ENCODE results near the gene NELL1.

NELL1 gene

DNA sequence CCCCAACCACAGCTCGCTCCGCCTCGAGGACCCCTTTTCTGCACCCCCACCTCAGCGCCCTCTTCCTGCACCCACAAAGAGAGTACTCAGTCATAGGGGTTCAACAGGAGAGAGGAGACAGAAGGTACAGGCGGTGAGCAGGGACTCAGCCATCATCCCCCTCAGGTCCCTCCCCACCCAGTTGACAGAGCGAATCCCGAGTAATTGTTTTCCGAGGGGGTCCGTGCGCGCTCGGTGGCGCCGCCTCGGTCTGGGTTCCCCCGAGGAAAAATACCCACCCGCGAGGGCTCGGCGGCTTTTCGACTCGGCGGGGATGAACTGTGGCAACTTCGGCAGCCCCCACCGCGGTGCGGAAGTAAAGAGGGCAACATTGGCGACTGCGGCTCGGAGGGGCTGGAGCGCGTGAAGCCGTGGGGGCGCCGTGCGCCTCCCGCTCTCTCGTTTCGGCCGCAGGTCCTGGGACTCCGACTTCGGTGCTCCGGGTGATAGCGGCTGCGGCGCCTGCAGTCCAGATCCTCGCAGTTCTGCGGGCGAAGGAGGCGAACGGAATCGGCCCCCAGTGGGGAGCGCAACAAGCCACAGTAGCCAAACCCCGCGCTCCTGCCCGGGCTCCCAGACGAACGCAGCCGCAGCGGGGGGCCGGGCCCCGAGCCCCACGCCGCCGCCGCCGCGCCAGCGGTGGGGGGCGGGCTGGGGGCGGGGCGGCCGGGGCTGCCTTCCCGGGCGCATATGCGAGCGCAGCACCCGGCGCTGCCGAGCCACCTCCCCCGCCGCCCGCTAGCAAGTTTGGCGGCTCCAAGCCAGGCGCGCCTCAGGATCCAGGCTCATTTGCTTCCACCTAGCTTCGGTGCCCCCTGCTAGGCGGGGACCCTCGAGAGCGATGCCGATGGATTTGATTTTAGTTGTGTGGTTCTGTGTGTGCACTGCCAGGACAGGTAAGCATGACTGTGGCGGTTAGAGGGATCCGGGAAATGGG lies at the start of gene NELL1:
TSS of gene NELL1 (plus strand) at position 743 of the 976 bp plus-strand sequence.
- DNase-seq = no peak

DNA sequence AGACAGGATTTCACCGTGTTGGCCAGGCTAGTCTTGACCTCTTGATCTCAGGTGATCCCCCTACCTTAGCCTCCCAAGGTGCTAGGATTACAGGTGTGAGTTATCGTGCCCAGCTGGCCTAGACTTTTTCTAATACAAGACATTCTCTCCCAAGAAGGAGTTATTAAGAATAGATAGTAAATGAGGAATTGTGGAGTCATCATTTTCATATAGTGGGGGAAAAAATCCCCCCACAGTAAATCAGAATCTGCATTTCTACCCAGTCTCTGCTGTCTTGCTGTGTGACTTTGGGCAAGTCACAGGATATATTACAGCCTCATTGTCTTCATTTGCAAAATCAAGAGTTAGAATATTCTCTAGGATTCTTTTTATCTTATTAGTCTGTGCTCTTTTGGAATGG lies 48.4 kb upstream of the NELL1 start:
- DNase-seq = no peak

DNA sequence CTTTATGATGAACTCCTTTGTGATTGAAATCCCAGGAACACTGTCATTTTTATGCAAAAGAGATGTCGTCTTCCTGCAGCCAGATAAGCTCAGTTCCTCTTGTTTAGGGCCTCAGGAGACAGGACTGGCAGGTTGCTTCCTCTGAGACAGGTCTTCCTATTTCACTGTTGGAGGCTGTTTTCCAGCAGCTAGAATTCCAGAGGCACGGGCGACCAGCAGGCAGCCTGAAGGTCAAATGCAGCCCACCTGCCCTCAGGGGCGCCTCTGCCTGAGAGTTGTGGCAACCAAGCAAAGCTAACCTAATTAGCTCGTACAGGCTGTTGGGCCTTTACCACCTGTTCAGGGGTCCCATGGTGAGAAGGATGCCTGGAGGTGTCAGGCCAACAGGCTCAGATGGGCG lies 47.7 kb upstream of the NELL1 start:
- no peak for DNase-seq

DNA sequence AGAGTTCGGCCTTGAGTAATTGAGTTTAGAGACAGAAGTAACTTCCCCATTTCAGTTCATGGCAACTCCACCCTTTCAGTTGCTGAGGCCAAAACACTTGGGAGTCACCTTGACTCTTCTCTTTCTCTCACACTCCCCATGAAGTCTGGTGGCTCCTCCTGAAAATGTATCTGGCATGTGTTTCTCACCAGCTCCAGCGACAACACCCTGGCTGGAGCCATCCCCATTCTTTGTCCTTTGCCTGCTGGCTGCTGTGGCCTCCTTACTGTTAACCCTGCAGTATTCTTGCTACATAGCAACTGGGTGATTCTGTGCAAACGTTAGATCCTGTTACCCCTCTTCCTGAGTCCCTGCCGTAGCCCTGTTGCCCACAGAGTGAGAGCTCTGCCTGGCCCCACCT lies 46.1 kb upstream of the NELL1 start:
- DNase-seq = no peak

DNA sequence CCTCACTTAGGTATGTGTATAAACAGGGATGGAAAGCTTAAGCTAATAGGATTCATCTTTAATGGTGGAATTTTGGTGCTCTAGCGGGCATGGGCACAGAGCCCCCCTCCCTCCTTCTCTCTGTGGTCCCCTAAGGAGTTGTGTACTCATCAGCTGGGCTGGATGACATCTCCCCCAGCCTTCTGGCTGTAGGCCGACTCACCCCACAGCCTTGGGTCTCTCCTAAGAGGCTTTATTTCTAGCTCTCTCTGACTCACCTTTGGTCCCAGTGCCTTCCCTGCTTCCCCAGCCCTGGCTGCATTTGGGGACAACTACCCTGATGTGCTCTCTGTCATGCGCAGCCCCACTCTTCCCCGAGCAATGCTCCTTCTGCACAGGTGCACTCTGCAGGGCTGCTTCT lies 43.1 kb upstream of the NELL1 start:
- no peak for DNase-seq

DNA sequence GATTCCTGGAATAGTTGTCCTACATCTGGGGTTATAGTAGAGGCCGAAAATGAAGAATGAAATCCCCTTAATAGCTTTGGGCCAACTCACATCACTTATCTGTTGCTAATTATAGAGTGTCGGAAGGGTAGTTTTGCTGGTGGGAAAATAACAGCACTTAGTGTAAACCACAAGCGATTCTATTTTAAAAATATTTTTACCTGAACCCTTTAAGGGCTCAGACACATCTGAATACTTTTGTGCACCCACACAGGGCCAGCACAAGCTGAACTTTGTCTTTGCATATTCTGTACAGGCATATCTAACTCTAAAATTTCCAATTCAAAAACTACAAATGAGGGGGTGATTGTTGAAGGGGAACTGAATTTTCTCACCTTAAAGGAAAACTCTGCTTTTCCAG lies 42.4 kb upstream of the NELL1 start:
- no peak for DNase-seq

DNA sequence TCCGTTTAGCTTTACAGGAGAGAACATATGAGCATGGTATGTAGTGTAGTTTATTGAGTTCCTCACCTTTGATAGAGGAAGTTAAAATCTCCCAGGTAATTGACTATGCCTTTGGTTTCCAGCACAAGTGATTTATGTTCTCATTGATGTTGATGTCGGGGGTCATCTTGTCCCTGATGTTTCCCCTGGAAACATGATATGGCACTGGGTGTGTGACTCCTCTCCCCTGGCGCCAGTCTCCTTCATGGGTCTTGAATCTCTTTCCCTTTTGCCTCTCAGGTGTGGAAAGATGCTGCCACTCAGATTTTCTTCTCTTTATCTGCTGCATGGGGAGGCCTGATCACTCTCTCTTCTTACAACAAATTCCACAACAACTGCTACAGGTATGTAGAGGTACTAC lies 41.7 kb upstream of the NELL1 start:
- no peak for DNase-seq

DNA sequence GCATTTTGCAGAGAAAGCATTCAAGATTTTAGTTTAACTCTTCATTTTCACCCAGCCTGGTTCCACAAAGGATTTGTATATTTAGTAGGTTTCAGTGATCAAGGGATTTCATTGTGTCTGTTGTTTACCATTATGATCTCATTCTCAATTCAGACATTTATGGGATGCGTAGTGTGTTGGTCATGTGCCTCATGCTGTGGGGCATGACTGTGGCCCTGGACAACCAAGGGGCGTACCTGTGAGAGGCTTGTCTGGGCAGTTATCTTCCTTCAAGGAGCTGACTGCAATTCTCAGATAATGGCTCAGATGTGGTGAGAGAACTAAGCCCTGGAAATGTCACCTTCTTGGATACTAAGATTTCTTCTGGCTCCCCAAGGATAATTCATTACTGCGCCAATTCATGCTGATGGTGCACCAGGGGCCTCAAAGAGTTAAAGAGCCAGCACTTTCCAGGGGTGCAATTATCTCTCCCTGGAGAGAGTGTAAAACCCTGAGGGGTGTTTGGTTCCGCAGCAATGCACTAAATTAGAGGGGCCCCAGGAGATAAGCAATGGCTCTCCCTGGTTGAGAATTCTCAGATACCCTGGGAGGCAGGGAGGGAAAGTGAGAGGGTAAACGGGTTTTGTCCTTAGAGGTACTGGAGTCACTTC lies 37.7 kb upstream of the NELL1 start:
- no peak for DNase-seq

DNA sequence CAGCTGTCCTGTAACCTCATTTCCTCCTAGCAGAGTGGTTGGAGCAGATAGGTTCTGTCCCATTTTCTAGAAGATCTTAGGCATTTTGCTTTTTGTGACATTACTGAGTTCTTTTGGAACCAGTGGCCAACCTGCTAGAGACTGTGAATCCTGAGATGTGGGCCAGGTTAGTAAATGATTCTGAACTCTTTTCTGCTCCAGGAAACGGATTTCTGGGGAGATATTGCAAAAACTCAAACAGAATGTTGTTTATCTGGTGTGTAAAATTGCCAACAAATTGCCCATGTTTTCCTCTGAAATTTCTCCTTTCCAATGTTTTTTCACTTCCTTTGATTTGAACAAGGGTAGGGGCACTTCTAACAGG lies 37.2 kb upstream of the NELL1 start:
- no peak for DNase-seq

DNA sequence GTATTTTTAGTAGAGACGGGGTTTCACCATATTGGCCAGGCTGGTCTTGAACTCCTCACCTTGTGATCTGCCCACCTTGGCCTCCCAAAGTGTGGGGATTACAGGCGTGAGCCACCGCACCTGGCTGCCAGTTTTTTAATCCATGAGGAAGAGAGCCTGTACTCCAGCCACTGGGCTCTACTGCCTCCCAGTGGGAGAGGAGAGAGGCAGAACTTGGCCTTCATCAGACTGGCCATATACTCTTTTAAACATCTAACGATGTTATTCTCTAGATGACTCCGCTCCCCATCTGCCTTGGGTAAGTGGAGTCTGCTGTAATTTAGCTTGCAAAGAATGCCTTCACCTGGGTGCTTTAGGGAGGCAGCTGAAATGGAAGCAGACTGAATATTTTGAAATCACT lies 35.3 kb upstream of the NELL1 start:
- DNase-seq = no peak

DNA sequence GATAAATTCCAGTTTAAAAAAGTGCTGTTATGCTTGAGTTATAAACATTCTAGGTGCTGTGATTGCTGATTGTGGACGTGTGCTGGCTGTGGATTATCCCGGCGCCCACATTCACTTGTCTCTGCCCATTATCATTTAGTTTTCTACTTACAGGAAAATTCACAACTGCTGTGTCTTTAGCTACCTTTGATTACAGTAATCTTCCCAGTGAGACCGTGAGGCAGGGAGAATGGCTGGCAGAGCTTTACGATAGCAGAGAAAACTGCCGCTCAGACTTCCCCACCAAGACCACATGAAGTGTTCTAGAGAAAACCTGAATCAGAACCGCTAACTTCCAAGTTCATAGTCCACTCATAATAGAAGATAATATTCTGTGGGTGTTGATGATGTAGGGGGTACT lies 34.6 kb upstream of the NELL1 start:
- DNase-seq = no peak

DNA sequence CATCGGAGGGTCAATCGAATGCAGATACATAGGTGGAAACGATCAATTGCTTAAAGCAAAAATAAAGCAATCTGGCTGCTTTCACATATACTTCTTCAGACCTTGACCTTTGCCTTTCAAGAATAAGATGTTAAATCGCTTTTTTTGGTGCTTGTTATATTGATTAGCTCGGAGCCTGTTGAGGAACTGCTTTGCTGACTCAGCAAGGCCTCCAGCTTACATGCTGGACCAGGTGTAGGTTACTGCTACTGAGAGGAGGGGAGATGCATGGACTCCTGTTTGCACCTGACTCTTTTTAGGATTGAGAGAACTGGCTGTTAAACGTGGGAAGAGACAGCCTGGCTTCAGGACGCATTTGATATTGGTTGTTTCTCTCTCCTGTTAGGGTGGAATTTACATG lies 31.3 kb upstream of the NELL1 start:
- DNase-seq = no peak

DNA sequence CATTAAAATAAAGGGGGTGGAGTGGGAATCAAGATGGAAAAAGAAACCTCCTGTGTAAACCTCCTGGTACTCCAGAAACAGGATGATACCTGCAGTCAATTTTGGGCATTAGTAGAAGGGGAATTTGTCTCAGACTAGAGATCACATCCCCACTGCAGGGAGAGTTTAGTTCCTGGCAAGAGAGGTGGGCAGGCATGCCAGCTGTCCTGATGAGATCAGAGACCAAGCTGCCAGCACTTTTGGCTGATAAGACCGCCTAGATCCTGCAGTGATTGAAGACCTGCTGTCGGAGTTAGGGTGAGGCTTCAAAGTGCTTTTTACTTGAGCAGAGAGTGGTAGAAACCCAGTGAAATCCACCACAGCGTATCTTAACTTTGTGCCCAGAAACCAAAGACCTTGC lies 29.7 kb upstream of the NELL1 start:
- DNase-seq = no peak

DNA sequence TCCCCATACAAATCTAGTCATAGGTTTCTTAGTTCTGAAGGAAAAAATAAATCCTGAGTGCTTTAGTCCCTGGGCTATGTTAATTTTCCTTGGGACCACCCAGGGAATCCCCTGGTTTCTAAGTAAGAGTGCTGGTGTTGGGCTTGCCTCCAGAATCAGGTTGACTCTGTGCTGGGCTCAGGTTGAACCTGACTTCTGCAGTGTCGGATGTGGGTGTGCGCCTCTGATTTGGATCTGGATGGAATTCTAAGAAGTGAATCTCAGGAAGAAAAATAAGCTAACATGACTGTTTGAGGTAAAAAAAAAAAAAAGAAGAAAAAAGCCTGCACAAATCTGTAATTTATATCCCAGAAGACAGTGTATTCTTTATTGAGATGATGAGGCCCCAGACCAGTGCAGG lies 29.0 kb upstream of the NELL1 start:
- no peak for DNase-seq

DNA sequence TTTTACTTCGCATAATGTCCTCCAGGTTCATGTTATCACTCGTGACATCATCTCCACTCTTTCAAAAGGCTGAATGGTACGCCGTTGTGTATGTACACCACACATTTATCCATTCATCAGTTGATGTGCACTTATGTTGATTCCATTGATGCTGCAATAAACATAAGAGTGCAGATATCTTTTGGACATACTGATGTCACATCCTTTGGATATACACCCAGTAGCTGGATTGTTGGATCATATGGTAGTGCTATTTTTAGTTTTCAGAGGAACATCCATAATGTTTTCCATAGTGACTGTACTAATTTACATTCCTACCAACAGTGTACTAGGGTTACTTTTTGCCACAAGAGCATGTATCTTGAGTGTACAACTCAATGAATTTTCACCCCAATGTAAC lies 25.0 kb upstream of the NELL1 start:
- no peak for DNase-seq

DNA sequence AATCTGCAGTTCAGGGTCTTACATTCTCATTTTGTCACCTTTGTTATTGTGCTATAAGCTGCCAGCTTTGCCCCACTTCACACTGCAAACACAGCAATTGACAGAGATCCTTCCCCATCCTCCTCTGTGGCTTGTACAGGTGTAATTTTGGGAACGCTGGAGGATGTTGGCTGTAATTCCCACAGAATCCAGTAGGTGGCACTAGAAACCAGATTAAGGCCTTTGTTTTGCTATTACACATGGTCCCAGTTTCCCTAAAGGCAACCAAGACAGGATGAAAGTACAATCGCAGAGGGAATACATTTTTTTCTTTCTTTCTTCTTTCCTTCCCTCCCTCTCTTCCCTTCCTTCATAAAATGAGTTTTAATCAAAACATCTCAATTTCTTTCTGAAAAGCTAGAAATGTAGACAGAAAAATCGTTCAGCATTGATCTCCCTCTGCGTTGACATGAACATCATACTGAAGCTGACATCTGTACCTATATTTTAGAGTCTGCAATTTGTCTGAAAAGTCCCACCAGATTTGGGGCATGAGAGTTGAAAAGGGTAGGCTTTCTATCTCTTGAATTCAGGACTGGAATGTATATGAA lies 21.3 kb upstream of the NELL1 start:
- DNase-seq = peak; percentile 46

DNA sequence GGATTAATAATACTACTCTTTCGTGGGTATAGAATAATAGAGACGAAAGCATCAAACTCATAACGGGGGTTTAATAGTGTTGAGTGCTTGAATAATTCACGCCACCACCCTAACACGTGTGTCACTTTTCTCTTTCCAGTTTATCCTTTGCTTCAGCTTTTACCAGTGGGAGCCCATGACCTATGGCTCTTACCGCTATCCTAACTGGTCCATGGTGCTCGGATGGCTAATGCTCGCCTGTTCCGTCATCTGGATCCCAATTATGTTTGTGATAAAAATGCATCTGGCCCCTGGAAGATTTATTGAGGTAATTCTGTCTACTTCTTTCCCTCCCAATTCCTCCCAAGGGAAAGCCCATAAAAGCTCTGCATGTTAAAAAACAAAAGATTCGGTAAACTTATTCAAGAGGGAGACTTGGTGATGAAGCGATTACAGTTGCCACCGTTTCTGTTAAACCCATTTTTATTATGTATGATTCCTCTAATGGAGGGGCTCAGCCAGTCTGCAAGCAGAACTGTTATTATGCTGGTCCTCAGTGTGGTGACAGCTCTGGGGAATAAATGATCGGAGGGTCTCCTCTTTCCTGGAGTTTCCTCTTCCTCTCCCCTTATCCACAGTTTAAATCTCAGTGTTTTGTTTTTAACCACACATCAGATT lies 17.1 kb upstream of the NELL1 start:
- DNase-seq = no peak

DNA sequence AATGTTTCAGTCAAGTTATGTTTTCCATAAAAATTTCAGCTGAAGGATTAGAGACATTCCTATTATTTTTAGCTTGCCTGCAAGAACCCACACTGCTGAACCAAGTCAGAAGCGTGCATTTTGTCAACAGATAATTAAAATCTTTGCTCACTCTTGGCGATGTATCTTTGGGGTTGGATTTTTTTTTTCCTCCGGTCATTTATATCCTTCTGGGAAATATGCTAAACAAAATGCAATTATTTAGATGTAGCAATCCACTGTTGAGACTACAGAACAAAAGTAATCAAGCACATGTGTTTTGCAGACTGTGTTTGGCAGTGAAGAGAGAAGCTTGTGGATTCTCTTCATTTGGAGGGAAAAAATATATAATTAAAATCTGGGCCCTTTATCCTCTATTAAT lies 15.3 kb upstream of the NELL1 start:
- no peak for DNase-seq

DNA sequence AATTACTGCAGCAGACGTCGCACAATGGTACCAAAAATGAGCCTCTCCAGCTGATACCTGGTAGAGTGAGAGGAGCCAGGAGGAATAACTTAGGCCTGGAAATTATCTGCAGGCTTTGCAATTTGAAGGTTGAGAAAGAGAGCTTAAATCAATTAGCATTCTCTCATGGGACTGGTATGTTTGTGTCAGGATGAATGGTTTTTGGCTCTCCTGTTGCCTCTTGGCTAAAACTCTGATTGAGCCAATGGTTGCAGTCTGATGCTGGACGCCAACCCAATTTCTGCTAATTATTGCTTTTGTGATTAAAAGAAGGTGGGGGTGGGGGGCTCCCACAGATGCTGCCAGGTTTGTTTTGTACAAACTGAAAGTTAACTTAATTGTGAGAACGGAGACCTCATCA lies 12.5 kb upstream of the NELL1 start:
- DNase-seq = no peak

DNA sequence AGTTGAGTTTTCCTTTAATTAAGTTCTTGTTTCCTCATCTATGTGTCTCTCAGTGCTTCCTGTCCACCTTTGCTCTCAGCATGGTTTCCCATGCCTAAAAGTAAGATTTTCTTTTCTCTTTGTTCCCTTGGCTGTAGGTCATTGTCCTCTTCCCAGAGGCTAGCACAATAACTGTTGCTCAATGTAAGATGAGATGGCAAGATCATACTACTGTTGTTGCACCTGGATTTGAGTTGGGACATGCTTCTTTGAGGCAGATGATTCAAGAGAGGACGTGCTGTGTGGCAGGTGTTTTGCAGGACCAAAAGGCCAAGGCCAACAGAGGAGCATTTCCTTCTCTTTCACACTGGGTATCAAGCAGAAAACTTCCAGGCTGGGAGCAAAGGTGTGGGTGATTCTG lies 11.3 kb upstream of the NELL1 start:
- DNase-seq = no peak

DNA sequence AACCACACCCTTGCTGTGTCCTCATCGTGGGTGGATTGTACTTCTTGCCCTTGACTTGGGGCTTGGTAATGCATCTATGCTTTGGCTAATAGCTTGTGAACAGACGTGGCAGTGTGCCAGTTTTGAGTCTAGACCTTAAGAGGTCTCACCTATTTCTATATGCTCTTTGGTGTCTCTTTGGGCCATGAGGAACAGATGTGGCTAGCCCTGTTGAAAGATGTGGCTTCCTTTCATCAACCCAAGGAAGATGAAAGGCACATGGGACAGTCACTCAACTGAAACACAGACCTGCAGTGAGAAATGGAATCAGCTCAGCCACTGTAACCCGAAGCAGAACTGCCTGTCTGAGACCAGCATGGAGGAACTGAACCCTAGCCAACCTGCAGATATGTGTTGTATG lies 7.9 kb upstream of the NELL1 start:
- DNase-seq = no peak

DNA sequence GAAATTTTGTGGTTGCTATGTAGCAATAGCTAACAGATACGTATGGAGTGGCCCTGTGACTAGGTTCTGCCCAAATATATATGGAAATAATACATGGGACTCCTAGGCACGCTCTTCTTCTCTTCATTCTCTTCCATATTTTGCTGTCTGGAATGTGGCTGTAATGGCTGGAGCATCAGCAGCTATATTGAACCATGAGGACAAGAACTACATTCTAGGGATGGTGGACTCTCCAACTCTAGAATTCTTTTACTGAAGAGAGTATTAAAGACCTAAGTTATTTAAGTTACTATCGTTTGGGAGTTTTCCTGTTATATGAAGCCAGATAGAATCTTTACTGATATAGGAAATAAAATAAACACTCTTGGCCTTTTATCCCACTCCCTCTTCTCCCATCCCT lies 7.5 kb upstream of the NELL1 start:
- DNase-seq = no peak

DNA sequence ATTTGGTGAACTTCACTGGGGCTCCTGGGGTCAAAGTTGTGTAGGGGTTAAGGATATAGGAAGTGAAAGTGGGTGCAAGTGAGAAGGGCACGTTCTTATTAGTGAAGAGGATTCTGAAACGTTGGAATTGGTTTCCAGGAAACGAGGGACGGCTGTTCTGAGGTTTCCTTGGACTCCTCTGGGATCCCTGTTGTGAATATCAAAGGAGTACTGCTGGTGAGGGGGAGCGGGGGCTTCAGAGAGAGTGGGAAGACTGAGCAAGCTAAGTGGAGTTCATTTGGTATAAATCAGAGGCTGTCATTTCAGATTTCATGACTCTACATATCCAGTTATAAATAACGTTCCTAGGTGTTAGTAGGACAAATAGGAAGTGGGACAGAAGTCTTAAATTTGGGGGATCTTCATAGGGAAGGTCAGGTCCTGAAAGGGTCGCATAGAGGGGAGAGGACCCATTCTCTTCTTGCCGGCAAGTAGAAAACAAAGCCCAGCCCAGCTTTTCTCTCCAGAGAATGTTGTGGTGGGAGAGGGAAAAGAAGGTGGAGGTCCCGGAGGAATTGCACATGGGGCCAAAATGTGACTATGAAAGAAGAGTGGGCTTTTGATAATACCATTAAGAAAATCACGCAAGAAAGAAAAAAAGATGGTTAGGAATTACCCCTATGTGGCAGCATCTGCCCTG lies 1.1 kb upstream of the NELL1 start:
- no peak for DNase-seq
